ENCODE results near the gene SPRY4. TPM values are rescaled to one million over a fixed set of nuclear protein-coding genes. Genes with fewer than 3 reads are reported as not detected.
A peak's percentile ranks its signal among the peaks of the same experiment; 100 is the strongest.
"Not testable (repeated sequence)": the region's sequence is repeated elsewhere in the genome, so short reads cannot be mapped to it uniquely, and the experiment has no call there.

SPRY4 gene
- total RNA-seq, 2 experiments from 2014 or later: 0.93 to 0.98 TPM

DNA sequence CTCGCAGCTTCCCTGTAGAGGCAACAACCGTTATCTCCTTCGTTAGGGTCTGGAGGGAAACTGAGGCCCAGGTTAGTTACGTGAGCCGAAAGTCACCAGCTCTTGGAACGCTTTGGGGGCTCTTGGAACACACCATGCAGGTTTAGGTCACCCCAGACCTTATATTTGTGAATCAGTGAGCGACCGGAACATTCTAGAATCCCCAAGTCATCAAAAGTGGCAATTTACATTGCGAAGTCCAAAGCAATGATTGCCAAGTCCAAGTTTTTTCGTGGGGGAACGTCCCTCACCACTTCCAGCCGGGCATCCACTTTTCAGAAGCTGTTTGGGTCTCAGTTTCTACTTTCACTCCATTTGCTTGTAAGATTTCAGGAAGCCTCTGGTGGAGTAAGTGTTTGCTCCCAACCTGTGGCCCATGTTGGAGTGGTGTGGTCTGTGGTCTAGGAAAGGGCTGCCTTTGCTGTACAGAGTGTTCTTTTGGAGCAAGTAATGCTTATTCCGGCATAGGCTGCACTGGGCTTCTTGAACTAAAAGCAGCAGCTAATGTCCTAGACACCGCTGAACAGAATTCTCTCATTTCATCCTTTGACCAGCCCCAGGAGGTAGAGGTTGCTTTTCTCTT is 32.8 kb upstream of the SPRY4 start:
- H3K27ac Mint-ChIP-seq: peak overlapping the region; percentile 88
- intact Hi-C loops (cut with DNase I, micrococcal nuclease): loop anchor here (1.0 to 5.0 kb wide), 12 partner anchors 32 to 470 kb away; partner anchors contain the start of genes ARHGAP26 (in 1 of the 2), GNPDA1 (in 1 of the 2), NDFIP1 (in 1 of the 2) and SPRY4 (in 1 of the 2)
- no peaks in the 10 kb centered on the region for H3K9me3 Mint-ChIP-seq (ENCODE audit: low read depth)
- no peaks in the 10 kb centered on the region for H3K36me3 Mint-ChIP-seq (ENCODE audit: low read depth)
- no peak for ATAC-seq
- peaks cover 49% of the 10 kb centered on the region for H3K4me1 Mint-ChIP-seq
- POLR2A ChIA-PET: no interaction called here
- CTCF ChIA-PET: interaction anchor here (0.7 to 1.3 kb wide), 3 partner anchors 14 to 194 kb away, joined by 3 to 4 read pairs (median 3); no protein-coding TSS in a partner anchor
- DNase-seq: no peak
- peak overlapping the region; percentile 70 for H3K4me3 Mint-ChIP-seq
- no peaks in the 10 kb centered on the region for H3K27me3 Mint-ChIP-seq

DNA sequence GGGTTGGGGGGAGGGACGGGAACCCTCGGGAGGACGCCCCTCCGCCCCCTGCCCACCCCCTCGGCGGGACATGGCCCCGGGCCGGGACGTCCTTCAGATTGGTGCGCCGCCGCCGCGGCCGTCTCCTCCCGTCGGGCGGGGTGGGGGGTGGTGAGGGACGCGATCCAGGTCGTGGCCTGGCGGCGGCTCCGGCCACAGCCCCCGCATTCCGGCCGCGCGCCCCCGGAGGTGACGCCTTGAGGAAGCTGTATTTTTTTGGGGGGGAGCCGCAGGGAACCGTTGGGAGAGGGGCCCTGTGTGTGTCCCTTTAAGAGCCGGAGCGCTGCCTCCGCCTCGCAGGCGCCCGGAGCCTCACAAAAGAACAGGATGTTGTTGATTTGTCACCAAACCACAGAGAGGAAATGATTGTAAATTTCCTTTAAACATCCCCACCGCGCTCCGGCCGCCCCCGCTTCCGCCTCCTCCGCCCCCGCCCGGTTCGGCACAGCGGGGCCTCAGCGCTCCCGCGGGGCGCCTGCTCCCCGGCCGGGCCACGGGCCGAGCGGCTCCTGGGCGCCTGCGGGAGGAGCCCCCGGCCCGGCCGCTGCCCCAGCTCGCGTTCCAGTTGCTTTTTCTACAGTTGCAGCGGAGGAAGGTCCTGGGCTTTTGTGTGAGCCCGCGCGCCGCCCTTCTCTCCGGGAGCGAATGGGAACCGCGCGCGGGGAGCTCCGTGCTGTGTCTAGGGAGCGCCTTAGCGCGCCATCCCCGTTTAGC is 32.1 kb upstream of the SPRY4 start:
- H3K36me3 Mint-ChIP-seq (ENCODE audit: low read depth): no peaks in the 10 kb centered on the region
- intact Hi-C loops (cut with DNase I, micrococcal nuclease): loop anchor here (1.0 to 5.0 kb wide), 12 partner anchors 32 to 470 kb away; partner anchors contain the start of genes ARHGAP26 (in 1 of the 2), GNPDA1 (in 1 of the 2), NDFIP1 (in 1 of the 2) and SPRY4 (in 1 of the 2)
- POLR2A ChIA-PET: no interaction called here
- H3K27me3 Mint-ChIP-seq: no peaks in the 10 kb centered on the region
- ATAC-seq (peak; percentile 85), DNase-seq (peak; percentile 94)
- no peaks in the 10 kb centered on the region for H3K9me3 Mint-ChIP-seq (ENCODE audit: low read depth)
- peak overlapping the region; percentile 96 for H3K27ac Mint-ChIP-seq
- H3K4me3 Mint-ChIP-seq: peak overlapping the region; percentile 70
- peaks cover 49% of the 10 kb centered on the region for H3K4me1 Mint-ChIP-seq
- CTCF ChIA-PET: interaction anchor here (0.7 kb wide), 2 partner anchors 15 to 36 kb away, joined by 3 read pairs; no protein-coding TSS in a partner anchor

GRCh38 chr5:142356349-142356715 is 31.5 kb upstream of the SPRY4 start:
- DNase-seq (no peak), ATAC-seq (no peak)
- no peaks in the 10 kb centered on the region for H3K36me3 Mint-ChIP-seq (ENCODE audit: low read depth)
- intact Hi-C loops (cut with DNase I, micrococcal nuclease): loop anchor here (2.0 to 5.0 kb wide), 7 partner anchors 76 to 471 kb away; partner anchors contain the start of genes ARHGAP26 (in 1 of the 2), GNPDA1 (in 1 of the 2) and NDFIP1 (in 1 of the 2)
- ChIA-PET POLR2A (no interaction called here), CTCF (no interaction called here)
- H3K9me3 Mint-ChIP-seq (ENCODE audit: low read depth): no peaks in the 10 kb centered on the region
- H3K27me3 Mint-ChIP-seq: no peaks in the 10 kb centered on the region
- H3K4me3 Mint-ChIP-seq: peak overlapping the region; percentile 70
- H3K27ac Mint-ChIP-seq: peak overlapping the region; percentile 96
- peaks cover 49% of the 10 kb centered on the region for H3K4me1 Mint-ChIP-seq

- H3K4me1 Mint-ChIP-seq: peaks cover 21% of the 10 kb centered on the region
- no peak for DNase-seq
- H3K27me3 Mint-ChIP-seq: no peaks in the 10 kb centered on the region
- intact Hi-C loops (cut with DNase I, micrococcal nuclease): no loop called here
- no peaks in the 10 kb centered on the region for H3K36me3 Mint-ChIP-seq (ENCODE audit: low read depth)
- POLR2A ChIA-PET: interaction anchor here (0.6 kb wide), 1 partner anchor 156 kb away, joined by 4 read pairs; no protein-coding TSS in a partner anchor
- no peaks in the 10 kb centered on the region for H3K9me3 Mint-ChIP-seq (ENCODE audit: low read depth)
- CTCF ChIA-PET: interaction anchor here (0.8 kb wide), 1 partner anchor 20 kb away, joined by 3 read pairs; no protein-coding TSS in a partner anchor
- no peak overlapping the region for H3K4me3 Mint-ChIP-seq
- ATAC-seq: no peak
- no peak overlapping the region for H3K27ac Mint-ChIP-seq
These were observed 28.3 kb upstream of the SPRY4 start for GRCh38 chr5:142353071-142353472.

GRCh38 chr5:142350021-142350420 is 25.2 kb upstream of the SPRY4 start:
- ChIA-PET CTCF (interaction anchor here (0.9 kb wide), 1 partner anchor 25 kb away, joined by 3 read pairs; no protein-coding TSS in a partner anchor), POLR2A (no interaction called here)
- Mint-ChIP-seq H3K36me3 (ENCODE audit: low read depth) (no peaks in the 10 kb centered on the region), H3K27me3 (no peaks in the 10 kb centered on the region), H3K27ac (no peak overlapping the region), H3K4me1 (peaks cover 3% of the 10 kb centered on the region), H3K9me3 (ENCODE audit: low read depth) (peaks cover 3% of the 10 kb centered on the region), H3K4me3 (no peak overlapping the region)
- DNase-seq (no peak), ATAC-seq (no peak)
- intact Hi-C loops (cut with DNase I, micrococcal nuclease): no loop called here

DNA sequence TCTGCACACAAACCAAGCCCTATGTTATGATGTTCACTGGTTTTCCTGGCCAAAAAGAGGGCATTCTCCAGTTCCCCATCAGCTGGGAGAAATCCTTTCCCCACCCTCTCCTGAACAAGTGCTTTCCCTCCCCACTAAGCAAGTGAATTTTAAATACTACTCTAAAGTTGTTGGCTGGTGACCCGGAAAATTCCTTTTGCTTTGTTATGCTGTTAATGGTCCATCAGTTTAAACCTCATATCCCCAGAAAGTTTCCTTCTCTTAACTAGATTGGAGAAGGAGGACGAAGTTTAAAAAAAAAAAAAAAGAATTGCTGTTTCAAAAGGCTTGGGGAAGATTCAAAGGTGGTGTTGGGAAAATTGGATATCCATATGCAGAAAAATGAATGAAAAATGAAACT is 21.9 kb upstream of the SPRY4 start:
- ChIA-PET POLR2A (no interaction called here), CTCF (no interaction called here)
- H3K4me3 Mint-ChIP-seq: no peak overlapping the region
- no peak overlapping the region for H3K27ac Mint-ChIP-seq
- peaks cover 21% of the 10 kb centered on the region for H3K9me3 Mint-ChIP-seq (ENCODE audit: low read depth)
- H3K36me3 Mint-ChIP-seq (ENCODE audit: low read depth): no peaks in the 10 kb centered on the region
- no peaks in the 10 kb centered on the region for H3K27me3 Mint-ChIP-seq
- no peak for DNase-seq
- no peak for ATAC-seq
- no peaks in the 10 kb centered on the region for H3K4me1 Mint-ChIP-seq
- intact Hi-C loops (cut with DNase I, micrococcal nuclease): no loop called here

GRCh38 chr5:142344915-142345314 is 20.1 kb upstream of the SPRY4 start:
- ATAC-seq; H3K27ac Mint-ChIP-seq; H3K4me1 Mint-ChIP-seq; H3K27me3 Mint-ChIP-seq; H3K4me3 Mint-ChIP-seq; DNase-seq; intact Hi-C loops (cut with DNase I, micrococcal nuclease); H3K36me3 Mint-ChIP-seq (ENCODE audit: low read depth); POLR2A ChIA-PET: not testable (repeated sequence)
- CTCF ChIA-PET: interaction anchor here (0.6 to 1.1 kb wide), 5 partner anchors 121 to 439 kb away, joined by 3 to 4 read pairs (median 3); no protein-coding TSS in a partner anchor
- peaks cover 21% of the 10 kb centered on the region for H3K9me3 Mint-ChIP-seq (ENCODE audit: low read depth)

GRCh38 chr5:142343531-142343930 is 18.7 kb upstream of the SPRY4 start:
- POLR2A ChIA-PET: no interaction called here
- DNase-seq: no peak
- Mint-ChIP-seq H3K4me3 (no peak overlapping the region), H3K4me1 (no peaks in the 10 kb centered on the region), H3K9me3 (ENCODE audit: low read depth) (peaks cover 21% of the 10 kb centered on the region), H3K27me3 (no peaks in the 10 kb centered on the region), H3K36me3 (ENCODE audit: low read depth) (no peaks in the 10 kb centered on the region), H3K27ac (no peak overlapping the region)
- intact Hi-C loops (cut with DNase I, micrococcal nuclease): no loop called here
- CTCF ChIA-PET: interaction anchor here (0.6 kb wide), 1 partner anchor 44 kb away, joined by 4 read pairs; no protein-coding TSS in a partner anchor
- ATAC-seq: no peak

GRCh38 chr5:142342128-142342981 is 17.5 kb upstream of the SPRY4 start:
- intact Hi-C loops (cut with DNase I, micrococcal nuclease): no loop called here
- Mint-ChIP-seq H3K4me3 (no peak overlapping the region), H3K4me1 (no peaks in the 10 kb centered on the region), H3K27me3 (no peaks in the 10 kb centered on the region), H3K36me3 (ENCODE audit: low read depth) (no peaks in the 10 kb centered on the region), H3K27ac (no peak overlapping the region), H3K9me3 (ENCODE audit: low read depth) (peaks cover 21% of the 10 kb centered on the region)
- ChIA-PET POLR2A (no interaction called here), CTCF (no interaction called here)
- ATAC-seq (no peak), DNase-seq (no peak)

DNA sequence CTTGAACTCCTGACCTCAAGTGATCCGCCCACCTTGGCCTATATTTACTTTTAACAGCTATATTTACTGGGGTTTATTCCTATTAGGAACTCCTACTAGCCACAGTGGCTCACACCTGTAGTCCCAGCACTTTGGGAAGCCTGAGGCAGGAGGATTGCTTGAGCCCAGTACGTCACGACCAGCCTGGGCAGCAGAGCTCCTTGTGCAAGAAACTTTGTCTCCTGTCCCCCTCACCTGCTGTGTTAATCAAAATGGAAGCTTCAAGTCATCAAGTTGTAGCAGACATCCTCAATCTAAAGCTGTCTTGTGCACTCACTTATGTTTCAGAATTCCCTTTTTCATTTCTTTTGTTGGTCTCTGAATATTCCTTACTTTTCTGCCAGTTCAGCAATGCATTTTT is 15.0 kb upstream of the SPRY4 start:
- no peaks in the 10 kb centered on the region for H3K27me3 Mint-ChIP-seq
- intact Hi-C loops (cut with DNase I, micrococcal nuclease): no loop called here
- H3K36me3 Mint-ChIP-seq (ENCODE audit: low read depth): no peaks in the 10 kb centered on the region
- H3K9me3 Mint-ChIP-seq (ENCODE audit: low read depth): peaks cover 17% of the 10 kb centered on the region
- no peak overlapping the region for H3K27ac Mint-ChIP-seq
- ATAC-seq: no peak
- POLR2A ChIA-PET: interaction anchor here (0.7 kb wide), 1 partner anchor 99 kb away, joined by 5 read pairs; no protein-coding TSS in a partner anchor
- H3K4me1 Mint-ChIP-seq: no peaks in the 10 kb centered on the region
- DNase-seq: no peak
- no peak overlapping the region for H3K4me3 Mint-ChIP-seq
- CTCF ChIA-PET: no interaction called here

- ATAC-seq: no peak
- Mint-ChIP-seq H3K27ac (no peak overlapping the region), H3K4me1 (no peaks in the 10 kb centered on the region), H3K9me3 (ENCODE audit: low read depth) (no peaks in the 10 kb centered on the region), H3K36me3 (ENCODE audit: low read depth) (no peaks in the 10 kb centered on the region), H3K27me3 (no peaks in the 10 kb centered on the region), H3K4me3 (no peak overlapping the region)
- POLR2A ChIA-PET: interaction anchor here (0.7 kb wide), 1 partner anchor 81 kb away, joined by 6 read pairs; no protein-coding TSS in a partner anchor
- no peak for DNase-seq
- CTCF ChIA-PET: interaction anchor here (0.6 kb wide), 1 partner anchor 1565 kb away, joined by 3 read pairs; no protein-coding TSS in a partner anchor
- intact Hi-C loops (cut with DNase I, micrococcal nuclease): no loop called here
These were observed 9.7 kb upstream of the SPRY4 start for GRCh38 chr5:142334538-142334937.
